ENCODE data around the gene KISS1.

Gene KISS1

GRCh38 chr1:204161609-204162493, 34.4 kb downstream of the KISS1 start:
- Histone ChIP-seq H3K4me3 (ENCODE audit: low read length) (no peak overlapping the region), H3K4me1 (ENCODE audit: control insufficient read depth, insufficient read depth, low read length) (no peaks in the 10 kb centered on the region), H3K9ac (ENCODE audit: low read length) (no peak overlapping the region), H3K27me3 (ENCODE audit: control insufficient read depth, insufficient read depth, low read length) (no peaks in the 10 kb centered on the region), H3K36me3 (ENCODE audit: control insufficient read depth, insufficient read depth, low read length) (no peaks in the 10 kb centered on the region), H3K27ac (ENCODE audit: low read depth, low read length) (no peak overlapping the region)

- Histone ChIP-seq H3K4me1 (ENCODE audit: control insufficient read depth, insufficient read depth, low read length) (no peaks in the 10 kb centered on the region), H3K36me3 (ENCODE audit: control insufficient read depth, insufficient read depth, low read length) (no peaks in the 10 kb centered on the region), H3K27ac (ENCODE audit: low read depth, low read length) (no peak overlapping the region), H3K4me3 (ENCODE audit: low read length) (no peak overlapping the region), H3K9ac (ENCODE audit: low read length) (no peak overlapping the region), H3K27me3 (ENCODE audit: control insufficient read depth, insufficient read depth, low read length) (no peaks in the 10 kb centered on the region)
Measured at GRCh38 chr1:204157962-204158361, 38.3 kb downstream of the KISS1 start.

- H3K27ac ChIP-seq (ENCODE audit: low read depth, low read length), result no peak overlapping the region
- H3K4me3 ChIP-seq (ENCODE audit: low read length), result no peak overlapping the region
- no peak overlapping the region for H3K9ac ChIP-seq (ENCODE audit: low read length)
Measured at GRCh38 chr1:204155881-204156280, 40.4 kb downstream of the KISS1 start.

GRCh38 chr1:204154568-204155255, 41.6 kb downstream of the KISS1 start:
- no peaks in the 10 kb centered on the region for H3K4me1 ChIP-seq (ENCODE audit: control insufficient read depth, insufficient read depth, low read length)
- H3K27me3 ChIP-seq (ENCODE audit: control insufficient read depth, insufficient read depth, low read length), result no peaks in the 10 kb centered on the region
- H3K27ac ChIP-seq (ENCODE audit: low read depth, low read length), result no peak overlapping the region
- no peak overlapping the region for H3K9ac ChIP-seq (ENCODE audit: low read length)
- H3K4me3 ChIP-seq (ENCODE audit: low read length), result no peak overlapping the region
- no peaks in the 10 kb centered on the region for H3K36me3 ChIP-seq (ENCODE audit: control insufficient read depth, insufficient read depth, low read length)

More at GRCh38 chr1:204155881-204156280, 40.4 kb downstream of the KISS1 start:
- no peaks in the 10 kb centered on the region for H3K27me3 ChIP-seq (ENCODE audit: control insufficient read depth, insufficient read depth, low read length)
- no peaks in the 10 kb centered on the region for H3K36me3 ChIP-seq (ENCODE audit: control insufficient read depth, insufficient read depth, low read length)
- no peaks in the 10 kb centered on the region for H3K4me1 ChIP-seq (ENCODE audit: control insufficient read depth, insufficient read depth, low read length)

- Histone ChIP-seq H3K4me1 (ENCODE audit: control insufficient read depth, insufficient read depth, low read length) (no peaks in the 10 kb centered on the region), H3K9ac (ENCODE audit: low read length) (no peak overlapping the region), H3K4me3 (ENCODE audit: low read length) (no peak overlapping the region), H3K27ac (ENCODE audit: low read depth, low read length) (no peak overlapping the region), H3K27me3 (ENCODE audit: control insufficient read depth, insufficient read depth, low read length) (no peaks in the 10 kb centered on the region), H3K36me3 (ENCODE audit: control insufficient read depth, insufficient read depth, low read length) (no peaks in the 10 kb centered on the region)
Measured at GRCh38 chr1:204153667-204154066, 42.6 kb downstream of the KISS1 start.

- no peak overlapping the region for H3K9ac ChIP-seq (ENCODE audit: low read length)
- H3K36me3 ChIP-seq (ENCODE audit: control insufficient read depth, insufficient read depth, low read length), result no peaks in the 10 kb centered on the region
- H3K27me3 ChIP-seq (ENCODE audit: control insufficient read depth, insufficient read depth, low read length), result no peaks in the 10 kb centered on the region
- no peaks in the 10 kb centered on the region for H3K4me1 ChIP-seq (ENCODE audit: control insufficient read depth, insufficient read depth, low read length)
- H3K27ac ChIP-seq (ENCODE audit: low read depth, low read length), result no peak overlapping the region
- H3K4me3 ChIP-seq (ENCODE audit: low read length), result peak overlapping the region; percentile 32
Measured at GRCh38 chr1:204152310-204153044, 43.8 kb downstream of the KISS1 start.

- Histone ChIP-seq H3K36me3 (ENCODE audit: control insufficient read depth, insufficient read depth, low read length) (no peaks in the 10 kb centered on the region), H3K27me3 (ENCODE audit: control insufficient read depth, insufficient read depth, low read length) (no peaks in the 10 kb centered on the region), H3K27ac (ENCODE audit: low read depth, low read length) (no peak within 1 kb of the TSS), H3K9ac (ENCODE audit: low read length) (peak within 1 kb of the TSS; percentile 33), H3K4me1 (ENCODE audit: control insufficient read depth, insufficient read depth, low read length) (no peaks in the 10 kb centered on the region), H3K4me3 (ENCODE audit: low read length) (peak within 1 kb of the TSS; percentile 68)
Measured at GRCh38 chr1:204151552-204152309, 44.6 kb downstream of the KISS1 start, which contains the start of gene ETNK2. Gene ETNK2 (minus strand): TSS chr1:204152044. CDS start chr1:204151852, 192 bp downstream.

GRCh38 chr1:204150702-204151551, 45.4 kb downstream of the KISS1 start:
- Histone ChIP-seq H3K27me3 (ENCODE audit: control insufficient read depth, insufficient read depth, low read length) (no peaks in the 10 kb centered on the region), H3K36me3 (ENCODE audit: control insufficient read depth, insufficient read depth, low read length) (no peaks in the 10 kb centered on the region), H3K4me3 (ENCODE audit: low read length) (peak overlapping the region; percentile 68), H3K9ac (ENCODE audit: low read length) (no peak overlapping the region), H3K27ac (ENCODE audit: low read depth, low read length) (no peak overlapping the region), H3K4me1 (ENCODE audit: control insufficient read depth, insufficient read depth, low read length) (no peaks in the 10 kb centered on the region)

GRCh38 chr1:204149635-204150565, 46.4 kb downstream of the KISS1 start:
- H3K36me3 ChIP-seq (ENCODE audit: control insufficient read depth, insufficient read depth, low read length), result no peaks in the 10 kb centered on the region
- H3K4me1 ChIP-seq (ENCODE audit: control insufficient read depth, insufficient read depth, low read length), result no peaks in the 10 kb centered on the region
- H3K27me3 ChIP-seq (ENCODE audit: control insufficient read depth, insufficient read depth, low read length), result no peaks in the 10 kb centered on the region
- H3K27ac ChIP-seq (ENCODE audit: low read depth, low read length), result no peak overlapping the region
- no peak overlapping the region for H3K4me3 ChIP-seq (ENCODE audit: low read length)
- H3K9ac ChIP-seq (ENCODE audit: low read length), result no peak overlapping the region

GRCh38 chr1:204149107-204149506, 47.2 kb downstream of the KISS1 start:
- H3K4me1 ChIP-seq (ENCODE audit: control insufficient read depth, insufficient read depth, low read length), result no peaks in the 10 kb centered on the region
- H3K27me3 ChIP-seq (ENCODE audit: control insufficient read depth, insufficient read depth, low read length), result no peaks in the 10 kb centered on the region
- no peak overlapping the region for H3K9ac ChIP-seq (ENCODE audit: low read length)
- H3K27ac ChIP-seq (ENCODE audit: low read depth, low read length), result no peak overlapping the region
- no peaks in the 10 kb centered on the region for H3K36me3 ChIP-seq (ENCODE audit: control insufficient read depth, insufficient read depth, low read length)
- no peak overlapping the region for H3K4me3 ChIP-seq (ENCODE audit: low read length)
